Keratinocyte (primary cell): ENCODE measurements around the gene SENP1. TPM values are rescaled to one million over a fixed set of nuclear protein-coding genes. Genes with fewer than 3 reads are reported as not detected.

Source experiments
- DNase-seq: peaks from one replicate; pipeline ENCODE4 v3.0.0-alpha.2; 2011; ENCODE audit warnings: low read depth, missing footprints, low spot score
- FAIRE-seq: peaks from 2 replicates; lab custom pipeline; 2011; peaks lifted over from hg19 to GRCh38; lab: Jason Lieb, UNC
- H2AFZ ChIP-seq: 2 replicates; pipeline ENCODE4 v1.6.0; 2012; ENCODE audit warnings: low read length, control low read depth, inconsistent platforms; ENCODE audit not compliant: control insufficient read depth
- H3K27ac ChIP-seq: 2 replicates; pipeline ENCODE4 v1.5.1; 2011; ENCODE audit warnings: low read length; ENCODE audit not compliant: control insufficient read depth, insufficient read depth
- H3K27me3 ChIP-seq: 3 replicates; pipeline ENCODE4 v1.6.0; 2011; ENCODE audit warnings: low read length; ENCODE audit not compliant: control insufficient read depth, insufficient read depth; ENCODE audit errors: extremely low read depth
- H3K36me3 ChIP-seq, 2 experiments: 2 replicates in 1 of 2; 3 replicates in 1 of 2; pipeline ENCODE4 v1.5.1; 2011; ENCODE audit warnings: low read length in 2 of 2, mild to moderate bottlenecking in 1 of 2; ENCODE audit not compliant: control insufficient read depth in 2 of 2, insufficient read depth in 2 of 2; ENCODE audit errors: extremely low read depth in 1 of 2
- H3K4me1 ChIP-seq: 3 replicates; pipeline ENCODE4 v1.5.1; 2011; ENCODE audit warnings: low read length; ENCODE audit not compliant: control insufficient read depth, insufficient read depth; ENCODE audit errors: extremely low read depth
- H3K4me2 ChIP-seq: 3 replicates; pipeline ENCODE4 v1.6.0; 2011; ENCODE audit warnings: low read depth, low read length; ENCODE audit not compliant: control insufficient read depth, insufficient read depth; ENCODE audit errors: extremely low read depth
- H3K4me3 ChIP-seq, 3 experiments: fragments of 200-600 bp in 1 of 3; sonication (generic) in 1 of 3; 2 replicates in 2 of 3; 3 replicates in 1 of 3; pipeline ENCODE4 v1.5.1; 2011 to 2016; ENCODE audit warnings: low read length in 3 of 3, mild to moderate bottlenecking in 3 of 3, control low read depth in 2 of 3, inconsistent platforms in 1 of 3, low read depth in 1 of 3, mixed read lengths in 1 of 3, mixed run types in 1 of 3, moderate library complexity in 1 of 3; ENCODE audit not compliant: control insufficient read depth in 2 of 3, insufficient read depth in 2 of 3; ENCODE audit errors: extremely low read depth in 1 of 3
- H3K79me2 ChIP-seq: 2 replicates; pipeline ENCODE4 v1.6.0; 2012; ENCODE audit warnings: low read length; ENCODE audit not compliant: control insufficient read depth, insufficient read depth
- H3K9ac ChIP-seq: 3 replicates; pipeline ENCODE4 v1.6.0; 2011; ENCODE audit warnings: low read length; ENCODE audit not compliant: control insufficient read depth, insufficient read depth; ENCODE audit errors: extremely low read depth
- H3K9me1 ChIP-seq: 3 replicates; pipeline ENCODE4 v1.6.0; 2011; ENCODE audit warnings: low read length; ENCODE audit not compliant: control insufficient read depth, insufficient read depth; ENCODE audit errors: extremely low read depth
- H3K9me3 ChIP-seq: 2 replicates; pipeline ENCODE4 v1.5.1; 2012; ENCODE audit warnings: low read depth, low read length; ENCODE audit not compliant: control insufficient read depth
- H4K20me1 ChIP-seq: 3 replicates; pipeline ENCODE4 v1.6.0; 2011; ENCODE audit warnings: low read length; ENCODE audit not compliant: control insufficient read depth, insufficient read depth; ENCODE audit errors: extremely low read depth
- EZH2 ChIP-seq: IDR thresholded peaks from one replicate; pipeline ENCODE4 v1.6.1; 2012; ENCODE audit warnings: inconsistent platforms, mild to moderate bottlenecking, low read length, moderate library complexity
- dilution Hi-C: fragments of 300-500 bp; cut with MboI; formaldehyde crosslinking; loops from one replicate; pipeline ENCODE4 v1.7.0; 2020; ENCODE audit warnings: low sequenced_read_pairs; ENCODE audit not compliant: extremely low pct_ligation_motif_present
- polyA plus RNA-seq, 5 experiments: library from polyadenylated mRNA; depleted of rRNA in 3 of 5; stranded (reverse) in 3 of 5; stranded (forward) in 1 of 5; unstranded in 1 of 5; fragments of >200 nt; gene quantifications; 1 replicate in 1 of 5; 2 replicates in 3 of 5; 3 replicates in 1 of 5; pipeline versions ENCODE4 v1.2.1 to v1.2.3, GENCODE V29; 2011 to 2012; ENCODE audit warnings: missing spikeins in 2 of 5, low read depth in 1 of 5, low replicate concordance in 1 of 5
- TF ChIP-seq, protein P1 (sequence below), 3 experiments: IDR thresholded peaks in 1 of 3; conservative IDR thresholded peaks in 1 of 3; optimal IDR thresholded peaks in 1 of 3; 2 replicates in 2 of 3; 3 replicates in 1 of 3; pipeline versions ENCODE3 to v1.5.1; 2011; ENCODE audit warnings: low read length in 3 of 3, mild to moderate bottlenecking in 3 of 3, moderate library complexity in 2 of 3, control low read depth in 1 of 3, inconsistent platforms in 1 of 3; ENCODE audit not compliant: insufficient read depth in 2 of 3; ENCODE audit errors: extremely low read depth in 1 of 3

Gene SENP1
- polyA plus RNA-seq, 1 donor (not counting 4 experiments of a cell fraction or from before 2014, with no cell fraction given), result 15.4 TPM

DNA sequence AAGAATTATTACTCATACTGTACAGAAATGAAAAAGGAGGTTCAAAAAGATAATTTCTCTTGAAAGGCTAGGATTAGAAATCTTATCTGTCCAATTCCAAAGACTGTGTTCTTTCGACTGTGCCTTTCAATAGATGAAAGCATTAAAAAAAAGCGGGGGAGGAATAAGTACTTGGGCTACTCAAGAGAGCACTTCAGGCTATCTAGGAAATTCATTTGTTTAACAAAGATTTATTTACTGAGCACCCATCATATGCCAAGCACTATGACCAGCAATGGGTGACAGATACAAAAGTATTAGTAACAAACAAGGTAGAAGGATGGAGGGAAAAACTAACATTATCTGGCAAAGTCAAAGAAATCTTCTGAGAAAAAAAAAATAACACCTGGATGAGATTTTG, 37.4 kb downstream of the SENP1 start:
- dilution Hi-C loops, result no loop called here

DNA sequence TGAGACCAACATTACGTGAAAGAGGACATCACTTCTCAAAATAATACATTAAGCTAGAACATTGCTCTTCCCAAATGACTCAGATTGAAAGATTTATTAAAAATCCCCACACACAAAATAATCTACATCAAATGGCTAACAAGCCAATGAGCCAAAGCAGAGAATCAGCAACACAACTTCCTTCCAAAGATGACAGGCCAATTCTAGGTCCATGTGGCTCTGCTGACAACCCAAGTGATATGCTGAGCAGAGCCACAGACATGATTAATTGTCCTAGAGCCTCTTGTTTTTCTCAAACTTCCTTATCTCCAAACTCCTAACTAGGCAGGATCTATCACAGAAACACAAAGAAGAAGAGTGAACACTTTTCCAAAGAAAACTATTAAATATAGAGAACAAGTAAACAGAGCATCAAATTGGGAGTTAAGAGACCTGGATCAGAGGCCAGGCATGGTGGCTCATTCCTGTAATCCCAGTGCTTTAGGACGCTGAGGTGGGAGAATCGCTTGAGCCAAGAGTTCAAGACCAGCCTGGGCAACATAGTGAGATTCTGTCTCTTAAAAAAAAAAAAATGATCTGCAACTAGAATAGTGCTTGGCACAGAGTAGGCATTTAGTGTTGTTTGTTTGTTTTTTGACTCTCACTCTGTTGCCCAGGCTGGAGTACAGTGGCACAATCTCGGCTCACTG, 38.5 kb downstream of the SENP1 start:
- Histone ChIP-seq H3K4me1 (peaks cover 5% of the 10 kb centered on the region), H3K4me2 (no peak overlapping the region), H3K9me1 (peaks cover 2% of the 10 kb centered on the region), H4K20me1 (no peaks in the 10 kb centered on the region), H2AFZ (no peak overlapping the region), H3K79me2 (no peaks in the 10 kb centered on the region), H3K27ac (no peak overlapping the region), H3K36me3 (peaks cover 6 to 8% of the 10 kb centered on the region in 2 experiments), H3K9me3 (no peaks in the 10 kb centered on the region), H3K4me3 (no peak overlapping the region), H3K27me3 (no peaks in the 10 kb centered on the region), H3K9ac (no peak overlapping the region)
- DNase-seq (no peak), FAIRE-seq (no peak)
- dilution Hi-C loops, result no loop called here
- TF ChIP-seq, protein P1, sequence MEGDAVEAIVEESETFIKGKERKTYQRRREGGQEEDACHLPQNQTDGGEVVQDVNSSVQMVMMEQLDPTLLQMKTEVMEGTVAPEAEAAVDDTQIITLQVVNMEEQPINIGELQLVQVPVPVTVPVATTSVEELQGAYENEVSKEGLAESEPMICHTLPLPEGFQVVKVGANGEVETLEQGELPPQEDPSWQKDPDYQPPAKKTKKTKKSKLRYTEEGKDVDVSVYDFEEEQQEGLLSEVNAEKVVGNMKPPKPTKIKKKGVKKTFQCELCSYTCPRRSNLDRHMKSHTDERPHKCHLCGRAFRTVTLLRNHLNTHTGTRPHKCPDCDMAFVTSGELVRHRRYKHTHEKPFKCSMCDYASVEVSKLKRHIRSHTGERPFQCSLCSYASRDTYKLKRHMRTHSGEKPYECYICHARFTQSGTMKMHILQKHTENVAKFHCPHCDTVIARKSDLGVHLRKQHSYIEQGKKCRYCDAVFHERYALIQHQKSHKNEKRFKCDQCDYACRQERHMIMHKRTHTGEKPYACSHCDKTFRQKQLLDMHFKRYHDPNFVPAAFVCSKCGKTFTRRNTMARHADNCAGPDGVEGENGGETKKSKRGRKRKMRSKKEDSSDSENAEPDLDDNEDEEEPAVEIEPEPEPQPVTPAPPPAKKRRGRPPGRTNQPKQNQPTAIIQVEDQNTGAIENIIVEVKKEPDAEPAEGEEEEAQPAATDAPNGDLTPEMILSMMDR (optimal IDR thresholded peaks at IDR 0.05 in 1 of 3, IDR thresholded peaks at IDR 0.05 in 1 of 3, conservative IDR thresholded peaks at IDR 0.05 in 1 of 3; ENCODE audit: extremely low read depth in 1 of 3, insufficient read depth in 2 of 3, low read length in 3 of 3), result no peak
- no peak for TF ChIP-seq EZH2

More for the DNA sequence above, 37.4 kb downstream of the SENP1 start:
- no peak overlapping the region for H3K27ac ChIP-seq
- no peak overlapping the region for H3K4me3 ChIP-seq
- no peak overlapping the region for H2AFZ ChIP-seq
- DNase-seq (no peak), FAIRE-seq (no peak)
- no peak overlapping the region for H3K9ac ChIP-seq
- peaks cover 4 to 6% of the 10 kb centered on the region in 2 experiments for H3K36me3 ChIP-seq
- no peaks in the 10 kb centered on the region for H3K9me3 ChIP-seq
- peaks cover 2% of the 10 kb centered on the region for H3K9me1 ChIP-seq
- H3K79me2 ChIP-seq, result no peaks in the 10 kb centered on the region
- peaks cover 5% of the 10 kb centered on the region for H3K4me1 ChIP-seq
- no peaks in the 10 kb centered on the region for H4K20me1 ChIP-seq
- no peaks in the 10 kb centered on the region for H3K27me3 ChIP-seq
- TF ChIP-seq, protein P1 (optimal IDR thresholded peaks at IDR 0.05 in 1 of 3, IDR thresholded peaks at IDR 0.05 in 1 of 3, conservative IDR thresholded peaks at IDR 0.05 in 1 of 3; ENCODE audit: extremely low read depth in 1 of 3, insufficient read depth in 2 of 3, low read length in 3 of 3), result no peak
- TF ChIP-seq EZH2, result no peak
- no peak overlapping the region for H3K4me2 ChIP-seq
